ENCODE measurements around the gene VPS33A. TPM values are rescaled to one million over a fixed set of nuclear protein-coding genes. Genes with fewer than 3 reads are reported as not detected.

The VPS33A gene
- total RNA-seq, 2 donors from 2014 or later: 18.6 to 24.0 TPM

- no peak overlapping the region for H3K9ac ChIP-seq (ENCODE audit: low read depth in 2 of 2, low read length in 2 of 2)
- peaks cover 14% of the 10 kb centered on the region for H3K4me1 ChIP-seq
- H3K27ac ChIP-seq: no peak overlapping the region
- H3K9me3 ChIP-seq: no peaks in the 10 kb centered on the region
- no peaks in the 10 kb centered on the region for H3K36me3 ChIP-seq
- no peak overlapping the region for H3K4me3 ChIP-seq
- H3K27me3 ChIP-seq: no peaks in the 10 kb centered on the region
- no peak for DNase-seq
- no peak for TF ChIP-seq CTCF (IDR thresholded peaks at IDR 0.05)
- intact Hi-C loops (cut with DNase I): no loop called here
These were observed 39.0 kb downstream of the VPS33A start for GRCh38 chr12:122227341-122227740.

GRCh38 chr12:122226366-122227125, 39.7 kb downstream of the VPS33A start:
- TF ChIP-seq CTCF (IDR thresholded peaks at IDR 0.05): no peak
- no peak for DNase-seq
- Histone ChIP-seq H3K4me1 (peaks cover 14% of the 10 kb centered on the region), H3K9ac (ENCODE audit: low read depth in 2 of 2, low read length in 2 of 2) (peak overlapping the region in 1 of 2 donors; percentile 6), H3K36me3 (no peaks in the 10 kb centered on the region), H3K27me3 (no peaks in the 10 kb centered on the region), H3K4me3 (peak overlapping the region; percentile 33), H3K27ac (peak overlapping the region; percentile 20), H3K9me3 (no peaks in the 10 kb centered on the region)
- intact Hi-C loops (cut with DNase I): no loop called here

- Histone ChIP-seq H3K36me3 (no peaks in the 10 kb centered on the region), H3K27me3 (no peaks in the 10 kb centered on the region), H3K27ac (peak within 1 kb of the TSS; percentile 94), H3K4me3 (peak within 1 kb of the TSS; percentile 95), H3K4me1 (peaks cover 14% of the 10 kb centered on the region), H3K9me3 (no peaks in the 10 kb centered on the region), H3K9ac (ENCODE audit: low read depth in 2 of 2, low read length in 2 of 2) (peak within 1 kb of the TSS; percentile 76 to 97)
- DNase-seq: peak; percentile 100
- TF ChIP-seq CTCF (IDR thresholded peaks at IDR 0.05): no peak
- intact Hi-C loops (cut with DNase I): no loop called here
These were observed 40.5 kb downstream of the VPS33A start, which contains the start of gene DIABLO for GRCh38 chr12:122225683-122226365. Gene DIABLO (minus strand): TSS chr12:122226052. CDS start chr12:122226014, 38 bp downstream.

- H3K4me1 ChIP-seq: no peaks in the 10 kb centered on the region
- H3K9ac ChIP-seq (ENCODE audit: low read depth in 2 of 2, low read length in 2 of 2): no peak overlapping the region
- DNase-seq: no peak
- no peak overlapping the region for H3K27ac ChIP-seq
- no peaks in the 10 kb centered on the region for H3K9me3 ChIP-seq
- TF ChIP-seq CTCF (IDR thresholded peaks at IDR 0.05): no peak
- intact Hi-C loops (cut with DNase I): no loop called here
- peaks cover 29% of the 10 kb centered on the region for H3K36me3 ChIP-seq
- no peaks in the 10 kb centered on the region for H3K27me3 ChIP-seq
- no peak overlapping the region for H3K4me3 ChIP-seq
These were observed 49.8 kb downstream of the VPS33A start for GRCh38 chr12:122216445-122216844.

- Histone ChIP-seq H3K4me3 (no peak overlapping the region), H3K9me3 (no peaks in the 10 kb centered on the region), H3K36me3 (peaks cover 29% of the 10 kb centered on the region), H3K27ac (no peak overlapping the region), H3K27me3 (no peaks in the 10 kb centered on the region), H3K4me1 (no peaks in the 10 kb centered on the region), H3K9ac (ENCODE audit: low read depth in 2 of 2, low read length in 2 of 2) (no peak overlapping the region)
- no peak for TF ChIP-seq CTCF (IDR thresholded peaks at IDR 0.05)
- intact Hi-C loops (cut with DNase I): no loop called here
- no peak for DNase-seq
These were observed 50.5 kb downstream of the VPS33A start for GRCh38 chr12:122215771-122216170.
